ENCODE measurements around the gene PUDP. TPM values are rescaled to one million over a fixed set of nuclear protein-coding genes. Genes with fewer than 3 reads are reported as not detected.

The PUDP gene
- total and polyA plus RNA-seq, 12 donors: 4.3 to 29.3 (median 14.5) TPM

DNA sequence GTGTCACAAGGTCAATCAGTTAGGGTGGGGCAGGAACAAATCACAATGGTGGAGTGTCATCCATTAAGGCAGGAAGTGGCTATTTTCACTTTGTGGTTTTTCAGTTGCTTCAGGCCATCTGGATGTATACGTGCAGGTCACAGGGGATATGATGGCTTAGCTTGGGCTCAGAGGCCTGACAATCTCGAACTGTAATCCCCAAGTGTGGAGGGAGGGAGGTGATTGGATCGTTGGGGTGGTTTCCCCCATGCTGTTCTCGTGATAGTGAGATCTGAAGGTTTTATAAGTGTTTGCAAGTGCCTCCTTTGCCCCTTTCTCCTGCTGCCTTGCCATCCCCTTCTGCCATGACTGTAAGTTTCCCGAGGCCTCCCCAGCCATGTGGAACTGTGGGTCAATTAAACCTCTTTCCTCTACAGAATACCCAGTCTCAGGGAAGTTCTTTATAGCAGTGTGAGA lies 37.1 kb downstream of the PUDP start:
- Histone ChIP-seq H3K27ac (no peak overlapping the region), H3K4me1 (replicated peaks in 1 of 2) (peaks cover 0 to 8% of the 10 kb centered on the region in 2 donors), H3K27me3 (no peaks in the 10 kb centered on the region), H3K4me3 (no peak overlapping the region), H3K9me3 (replicated peaks in 1 of 3) (no peaks in the 10 kb centered on the region), H3K36me3 (replicated peaks in 1 of 2) (no peaks in the 10 kb centered on the region)
- WGBS, 4 donors: 76 to 90% (median 84%) methylated on average over 2 to 5 of the region's 5 CpGs
- DNase-seq: no peak
- intact Hi-C loops (cut with DNase I): no loop called here
- no peak for TF ChIP-seq POLR2A (IDR thresholded peaks at IDR 0.05)
- TF ChIP-seq, protein P1, sequence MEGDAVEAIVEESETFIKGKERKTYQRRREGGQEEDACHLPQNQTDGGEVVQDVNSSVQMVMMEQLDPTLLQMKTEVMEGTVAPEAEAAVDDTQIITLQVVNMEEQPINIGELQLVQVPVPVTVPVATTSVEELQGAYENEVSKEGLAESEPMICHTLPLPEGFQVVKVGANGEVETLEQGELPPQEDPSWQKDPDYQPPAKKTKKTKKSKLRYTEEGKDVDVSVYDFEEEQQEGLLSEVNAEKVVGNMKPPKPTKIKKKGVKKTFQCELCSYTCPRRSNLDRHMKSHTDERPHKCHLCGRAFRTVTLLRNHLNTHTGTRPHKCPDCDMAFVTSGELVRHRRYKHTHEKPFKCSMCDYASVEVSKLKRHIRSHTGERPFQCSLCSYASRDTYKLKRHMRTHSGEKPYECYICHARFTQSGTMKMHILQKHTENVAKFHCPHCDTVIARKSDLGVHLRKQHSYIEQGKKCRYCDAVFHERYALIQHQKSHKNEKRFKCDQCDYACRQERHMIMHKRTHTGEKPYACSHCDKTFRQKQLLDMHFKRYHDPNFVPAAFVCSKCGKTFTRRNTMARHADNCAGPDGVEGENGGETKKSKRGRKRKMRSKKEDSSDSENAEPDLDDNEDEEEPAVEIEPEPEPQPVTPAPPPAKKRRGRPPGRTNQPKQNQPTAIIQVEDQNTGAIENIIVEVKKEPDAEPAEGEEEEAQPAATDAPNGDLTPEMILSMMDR (IDR thresholded peaks at IDR 0.05): no peak

DNA sequence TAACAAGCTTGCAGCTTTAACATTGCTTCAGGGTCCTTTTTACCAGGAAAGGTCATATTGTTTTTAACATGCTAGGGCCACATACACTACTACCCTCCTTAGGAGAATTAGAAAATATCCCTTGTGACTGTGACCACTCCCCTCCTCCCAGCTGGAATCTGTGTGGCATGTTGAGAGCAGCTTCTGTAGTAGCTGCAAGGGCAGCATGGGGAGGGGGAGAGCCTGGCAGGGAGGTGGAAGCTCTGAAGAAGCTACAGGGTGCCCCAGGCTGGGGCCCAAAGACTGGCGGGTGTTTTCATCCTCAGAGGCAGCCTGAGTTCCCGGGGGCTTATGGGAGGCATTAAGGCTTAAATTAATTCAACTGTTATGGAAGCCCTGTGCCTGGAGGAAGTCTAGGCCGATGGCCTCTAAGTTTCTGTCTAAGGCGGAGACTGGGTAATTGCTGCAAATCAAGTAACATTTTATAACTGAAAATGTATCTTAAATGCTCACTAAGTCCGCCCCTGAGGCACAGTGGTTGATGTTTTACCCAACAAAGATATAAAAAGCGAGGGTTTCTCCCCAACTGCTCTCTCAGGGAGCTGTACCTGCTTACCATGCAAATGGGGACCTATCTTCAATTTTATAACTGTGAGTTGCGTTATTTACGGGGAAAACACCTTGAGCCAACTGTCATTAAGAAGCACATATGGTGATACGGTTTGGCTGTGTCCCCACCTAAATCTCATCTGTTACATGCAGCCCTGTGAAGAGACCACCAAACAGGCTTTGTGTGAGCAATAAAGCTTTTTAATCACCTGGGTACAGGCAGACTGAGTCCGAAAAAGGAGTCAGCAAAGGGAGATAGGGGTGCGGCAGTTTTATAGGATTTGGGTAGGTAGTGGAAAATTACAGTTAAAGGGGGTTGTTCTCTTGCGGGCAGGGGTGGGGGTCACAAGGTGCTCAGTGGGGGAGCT lies 37.8 kb downstream of the PUDP start:
- 86 to 92% (median 91%) methylated on average over 9 to 12 of the region's 12 CpGs for WGBS, 4 donors
- Histone ChIP-seq H3K4me3 (no peak overlapping the region), H3K27me3 (no peaks in the 10 kb centered on the region), H3K9me3 (replicated peaks in 1 of 3) (no peaks in the 10 kb centered on the region), H3K4me1 (replicated peaks in 1 of 2) (peaks cover 0 to 3% of the 10 kb centered on the region in 2 donors), H3K27ac (no peak overlapping the region), H3K36me3 (replicated peaks in 1 of 2) (no peaks in the 10 kb centered on the region)
- TF ChIP-seq, protein P1 (IDR thresholded peaks at IDR 0.05): no peak
- TF ChIP-seq POLR2A (IDR thresholded peaks at IDR 0.05): no peak
- intact Hi-C loops (cut with DNase I): no loop called here
- no peak for DNase-seq

DNA sequence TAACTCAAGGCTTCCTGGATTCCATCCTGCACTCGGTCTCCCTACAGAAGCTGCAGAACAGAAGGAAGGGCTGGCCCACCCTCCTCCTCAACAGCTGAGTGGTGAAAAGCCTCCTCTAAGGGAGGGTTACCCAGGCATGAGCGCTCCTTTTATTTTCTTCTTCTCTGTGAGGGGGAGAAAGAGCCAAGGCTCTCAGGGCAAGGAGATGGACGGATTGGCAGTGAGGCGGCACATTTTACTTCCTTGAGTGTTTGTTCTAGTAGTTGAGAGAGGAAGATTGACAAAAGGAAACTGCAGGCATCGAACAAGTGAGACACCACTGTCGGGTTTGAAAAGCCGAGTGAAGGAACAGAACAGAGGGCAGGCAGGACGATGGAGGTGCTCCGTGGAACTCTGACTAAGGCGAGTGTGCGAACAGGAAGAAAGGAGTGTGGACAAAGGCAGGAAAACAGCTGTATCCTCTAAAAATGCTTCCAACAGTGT lies 38.9 kb downstream of the PUDP start:
- WGBS, 4 donors: 57 to 69% (median 60%) methylated on average over 11 of the region's 11 CpGs
- no peak for DNase-seq
- Histone ChIP-seq H3K9me3 (replicated peaks in 1 of 3) (no peaks in the 10 kb centered on the region), H3K36me3 (replicated peaks in 1 of 2) (no peaks in the 10 kb centered on the region), H3K4me3 (no peak overlapping the region), H3K27ac (no peak overlapping the region), H3K4me1 (replicated peaks in 1 of 2) (no peaks in the 10 kb centered on the region), H3K27me3 (no peaks in the 10 kb centered on the region)
- intact Hi-C loops (cut with DNase I): no loop called here
- TF ChIP-seq, protein P1 (IDR thresholded peaks at IDR 0.05): no peak
- TF ChIP-seq POLR2A (IDR thresholded peaks at IDR 0.05): no peak

DNA sequence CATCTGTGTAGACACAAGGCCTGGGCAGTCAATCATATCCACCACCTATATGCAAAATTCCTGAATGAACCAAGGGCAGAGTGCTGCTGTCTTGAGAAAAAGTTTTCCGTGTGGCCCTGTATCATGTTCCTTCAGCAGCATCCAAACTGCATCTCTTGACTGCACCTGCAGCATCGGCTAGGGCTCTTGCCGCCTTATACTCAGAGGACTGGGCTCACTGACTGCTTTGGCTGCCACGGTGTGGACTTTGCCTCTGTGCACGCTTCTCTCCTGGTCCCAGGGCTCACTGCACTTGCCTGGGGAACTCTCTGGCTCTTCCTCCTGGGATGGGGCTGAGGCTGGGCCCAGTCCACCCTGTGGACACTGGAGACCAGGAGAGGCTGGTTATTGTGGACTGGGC lies 39.9 kb downstream of the PUDP start:
- TF ChIP-seq, protein P1 (IDR thresholded peaks at IDR 0.05): no peak
- no peak for TF ChIP-seq POLR2A (IDR thresholded peaks at IDR 0.05)
- no peaks in the 10 kb centered on the region for H3K36me3 ChIP-seq (replicated peaks in 1 of 2)
- H3K27me3 ChIP-seq: no peaks in the 10 kb centered on the region
- no peak overlapping the region for H3K4me3 ChIP-seq
- DNase-seq: no peak
- H3K27ac ChIP-seq: no peak overlapping the region
- H3K4me1 ChIP-seq (replicated peaks in 1 of 2): no peaks in the 10 kb centered on the region
- intact Hi-C loops (cut with DNase I): no loop called here
- 98% methylated on average over 5 of the region's 5 CpGs; no CpG with 5 or more reads in 1 of the 4 donors for WGBS, 4 donors
- no peaks in the 10 kb centered on the region for H3K9me3 ChIP-seq (replicated peaks in 1 of 3)

Data from adrenal gland (tissue), 12 donors.